GM18861 (cell line): ENCODE measurements around the gene TAF10.

ENCODE experiments used
- ATAC-seq: cut with Tn5 transposase; IDR thresholded peaks from one replicate; pipeline ENCODE4 v1.9.1; 2021; ENCODE audit not compliant: unreplicated experiment

TAF10 gene

DNA sequence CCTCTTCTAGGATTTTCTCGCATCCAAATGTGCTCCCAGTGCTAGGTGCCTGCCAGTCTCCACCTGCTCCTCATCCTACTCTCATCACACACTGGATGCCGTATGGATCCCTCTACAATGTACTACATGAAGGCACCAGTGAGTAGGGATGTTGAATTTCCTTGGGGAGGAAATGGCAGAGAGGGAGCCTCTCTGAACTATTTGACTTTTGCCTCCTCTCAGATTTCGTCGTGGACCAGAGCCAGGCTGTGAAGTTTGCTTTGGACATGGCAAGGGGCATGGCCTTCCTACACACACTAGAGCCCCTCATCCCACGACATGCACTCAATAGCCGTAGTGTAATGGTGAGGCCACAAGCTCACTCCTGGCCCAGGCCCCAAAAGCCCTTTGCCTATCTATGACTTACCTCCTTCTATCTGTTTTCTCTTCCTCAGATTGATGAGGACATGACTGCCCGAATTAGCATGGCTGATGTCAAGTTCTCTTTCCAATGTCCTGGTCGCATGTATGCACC lies 2.5 kb downstream of the TAF10 start:
- ATAC-seq = no peak

DNA sequence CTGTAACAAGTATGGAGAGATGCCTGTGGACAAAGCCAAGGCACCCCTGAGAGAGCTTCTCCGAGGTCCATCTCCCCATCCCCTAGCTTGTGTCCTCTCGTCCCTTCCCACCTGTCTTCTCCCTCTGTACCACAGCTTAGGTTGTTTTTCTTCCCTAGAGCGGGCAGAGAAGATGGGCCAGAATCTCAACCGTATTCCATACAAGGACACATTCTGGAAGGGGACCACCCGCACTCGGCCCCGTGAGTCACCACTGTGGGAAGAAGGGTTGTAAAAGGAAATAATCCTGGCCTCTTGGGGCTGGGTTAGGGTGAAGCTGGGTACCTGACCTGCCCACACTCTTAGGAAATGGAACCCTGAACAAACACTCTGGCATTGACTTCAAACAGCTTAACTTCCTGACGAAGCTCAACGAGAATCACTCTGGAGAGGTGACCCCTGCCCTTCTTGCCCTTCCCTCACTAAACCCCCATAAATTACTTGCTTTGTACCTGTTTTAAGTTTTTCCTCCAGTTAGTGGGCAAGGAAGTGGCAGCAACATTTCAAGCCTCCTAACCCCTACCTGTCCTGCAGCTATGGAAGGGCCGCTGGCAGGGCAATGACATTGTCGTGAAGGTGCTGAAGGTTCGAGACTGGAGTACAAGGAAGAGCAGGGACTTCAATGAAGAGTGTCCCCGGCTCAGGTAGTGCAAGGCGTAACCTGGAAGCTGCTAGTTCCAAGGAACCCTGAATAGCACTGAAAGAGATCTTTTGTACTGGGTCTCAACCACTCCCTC lies 3.1 kb downstream of the TAF10 start:
- no peak for ATAC-seq

DNA sequence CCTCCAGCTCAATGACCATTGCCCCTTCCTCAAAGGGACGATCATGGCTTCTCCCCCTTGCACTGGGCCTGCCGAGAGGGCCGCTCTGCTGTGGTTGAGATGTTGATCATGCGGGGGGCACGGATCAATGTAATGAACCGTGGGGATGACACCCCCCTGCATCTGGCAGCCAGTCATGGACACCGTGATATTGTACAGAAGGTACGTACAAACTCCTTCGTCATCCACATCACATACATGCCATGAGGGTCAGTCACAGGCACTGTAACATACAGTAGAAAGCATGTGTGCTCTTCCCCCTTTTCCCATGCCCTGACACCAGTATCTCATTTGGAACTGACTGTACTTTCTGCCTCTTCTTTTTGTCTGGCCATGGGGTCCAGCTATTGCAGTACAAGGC lies 4.0 kb downstream of the TAF10 start:
- ATAC-seq = no peak

DNA sequence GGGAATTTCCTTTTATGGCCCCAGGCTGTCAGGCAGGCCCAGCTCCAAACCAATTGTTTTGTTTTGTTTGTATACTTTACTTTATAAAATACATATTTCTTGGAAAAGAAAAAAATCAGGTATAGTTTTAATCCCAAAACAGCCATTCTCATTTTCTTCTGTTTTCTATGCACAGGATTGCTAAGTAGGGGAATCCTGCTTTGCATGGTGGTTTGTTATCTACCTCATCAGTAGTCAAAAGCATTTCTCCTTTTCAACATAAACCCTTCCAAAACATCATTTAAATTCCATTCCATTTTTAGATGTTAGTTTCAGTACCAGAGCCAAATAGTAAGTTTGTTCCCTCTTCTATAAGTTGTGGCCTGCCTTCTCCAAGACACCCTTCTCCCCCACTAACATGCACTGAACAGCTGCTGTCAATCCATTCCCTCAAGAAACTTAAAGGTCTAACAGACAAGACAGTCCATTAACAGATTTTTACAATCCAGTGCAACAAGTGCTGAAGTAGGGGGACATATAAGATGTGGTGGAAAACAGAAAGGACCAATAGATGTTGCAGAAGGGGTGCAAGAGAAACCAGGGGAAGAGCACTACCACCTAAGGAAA lies 4.7 kb downstream of the TAF10 start:
- ATAC-seq = no peak

DNA sequence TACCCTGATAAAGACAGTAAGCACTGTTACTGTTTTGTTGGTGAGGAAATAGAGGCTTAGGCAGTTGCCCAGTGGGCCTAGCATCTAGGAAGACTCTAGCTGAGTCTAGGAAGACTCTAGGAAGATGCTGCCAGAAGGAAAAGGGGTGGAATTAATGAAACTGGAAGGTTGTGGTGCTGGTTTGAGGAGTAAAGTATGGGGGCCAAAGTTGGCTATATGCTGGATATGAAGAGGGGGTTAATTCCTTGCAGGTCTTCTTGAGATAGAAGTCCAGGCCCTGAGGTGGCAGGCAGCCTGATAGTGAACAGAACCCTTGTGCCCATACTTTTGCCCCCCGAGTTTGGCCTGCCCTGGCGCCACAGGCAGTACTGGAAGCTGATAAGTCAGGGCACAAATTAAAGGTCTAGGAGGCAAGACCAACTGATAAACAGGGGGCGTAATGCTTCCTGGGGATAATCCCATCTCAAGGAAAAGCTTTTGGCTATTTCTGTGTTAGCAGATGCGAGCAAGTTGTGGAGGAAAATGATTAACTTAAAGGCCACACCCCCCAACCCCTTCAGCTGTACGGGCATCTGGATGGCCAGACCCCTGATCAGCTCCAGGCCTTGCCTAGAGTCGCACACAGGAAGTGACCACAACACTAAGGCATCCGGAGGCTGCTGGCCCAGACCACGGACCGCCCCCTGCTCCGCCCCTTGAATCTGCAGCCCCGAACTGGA lies 5.4 kb downstream of the TAF10 start:
- ATAC-seq = peak; percentile 48

DNA sequence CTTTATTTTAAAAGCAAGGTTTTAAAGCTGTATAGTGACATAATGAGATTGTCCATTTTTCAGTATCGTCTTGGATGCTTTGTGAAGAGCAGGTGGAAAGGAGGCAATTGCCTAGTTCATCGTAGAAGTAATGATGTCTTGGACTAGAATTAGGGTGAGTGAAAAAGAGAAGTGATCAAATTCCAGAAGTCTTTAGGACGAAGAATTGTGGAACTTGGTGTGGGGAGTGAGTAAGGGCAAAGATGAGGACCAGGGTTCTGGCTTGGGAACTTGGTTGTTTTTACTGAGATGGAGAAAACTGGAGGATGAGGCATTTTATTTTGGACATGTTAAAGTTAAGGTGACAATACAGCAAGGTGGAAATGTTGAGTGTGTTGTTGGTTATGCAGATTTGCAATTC lies 7.2 kb downstream of the TAF10 start:
- ATAC-seq = no peak

DNA sequence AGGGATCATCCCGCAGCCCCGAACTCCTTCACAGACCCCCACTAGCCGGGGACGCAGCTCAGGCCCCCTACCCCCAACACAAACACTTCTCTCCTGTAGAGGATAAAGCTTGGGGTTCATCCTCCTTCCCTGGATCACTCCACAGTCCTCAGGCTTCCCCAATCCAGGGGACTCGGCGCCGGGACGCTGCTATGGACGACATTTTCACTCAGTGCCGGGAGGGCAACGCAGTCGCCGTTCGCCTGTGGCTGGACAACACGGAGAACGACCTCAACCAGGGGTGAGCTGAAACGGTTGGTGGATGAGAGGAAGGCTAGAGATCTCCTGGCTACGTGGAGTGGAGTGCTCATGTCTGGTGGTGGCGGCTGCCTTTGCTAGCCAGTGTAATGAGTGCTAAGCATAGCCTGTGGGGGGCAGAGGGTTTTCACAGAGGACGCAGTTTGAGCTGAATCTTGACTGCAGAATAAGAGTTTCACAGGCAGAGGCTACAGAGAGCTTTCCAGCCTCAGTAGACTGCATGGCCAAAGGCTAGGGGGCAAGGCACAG lies 7.9 kb downstream of the TAF10 start:
- peak; percentile 40 for ATAC-seq

DNA sequence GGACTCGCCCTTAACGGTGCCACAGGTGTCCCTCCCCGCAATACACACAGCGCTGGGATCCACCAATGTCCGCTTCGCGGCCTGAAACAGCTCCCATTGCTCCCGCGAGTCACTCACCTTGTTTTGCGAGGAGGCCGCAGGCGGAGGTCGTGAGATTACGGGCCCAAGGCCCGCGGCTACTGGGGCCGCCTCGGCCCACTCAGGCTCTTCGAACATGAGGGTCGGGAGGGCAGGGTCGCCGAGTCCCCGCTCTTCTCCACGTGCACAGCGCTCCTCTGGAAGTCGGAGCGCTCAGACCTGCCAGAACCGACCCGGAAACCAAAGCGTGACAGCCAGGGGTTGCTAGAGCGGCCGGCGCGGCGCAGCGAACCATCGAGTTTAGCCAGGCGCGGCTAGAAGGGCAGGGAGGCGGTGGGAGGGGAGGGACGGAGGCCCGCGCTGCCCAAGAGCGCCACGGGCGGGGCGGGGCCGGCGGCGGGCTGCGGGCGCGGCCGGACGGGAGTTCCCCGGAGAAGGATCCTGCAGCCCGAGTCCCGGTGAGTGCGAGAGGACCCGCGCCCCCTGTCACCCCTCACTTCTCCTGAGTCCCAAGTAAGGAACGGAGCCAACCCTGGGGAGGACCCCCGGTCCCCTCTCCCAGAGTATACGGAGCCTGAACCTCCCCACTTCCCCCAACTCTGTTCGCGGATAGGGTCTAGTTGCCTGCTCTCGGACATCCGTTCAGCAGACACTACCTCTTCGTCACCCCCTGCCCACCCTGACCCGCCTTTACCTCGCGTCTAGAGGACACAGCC lies 8.5 kb downstream of the TAF10 start, which contains the start of the genes ILK and RRP8:
Gene ILK (plus strand): TSS at position 488 of the 794 bp plus-strand sequence. CDS start 498 bp downstream, outside the sequence.
Gene RRP8 (minus strand): TSS at position 330 of the 794 bp plus-strand sequence. CDS start 114 bp downstream, at position 216.
- ATAC-seq = peak; percentile 45

DNA sequence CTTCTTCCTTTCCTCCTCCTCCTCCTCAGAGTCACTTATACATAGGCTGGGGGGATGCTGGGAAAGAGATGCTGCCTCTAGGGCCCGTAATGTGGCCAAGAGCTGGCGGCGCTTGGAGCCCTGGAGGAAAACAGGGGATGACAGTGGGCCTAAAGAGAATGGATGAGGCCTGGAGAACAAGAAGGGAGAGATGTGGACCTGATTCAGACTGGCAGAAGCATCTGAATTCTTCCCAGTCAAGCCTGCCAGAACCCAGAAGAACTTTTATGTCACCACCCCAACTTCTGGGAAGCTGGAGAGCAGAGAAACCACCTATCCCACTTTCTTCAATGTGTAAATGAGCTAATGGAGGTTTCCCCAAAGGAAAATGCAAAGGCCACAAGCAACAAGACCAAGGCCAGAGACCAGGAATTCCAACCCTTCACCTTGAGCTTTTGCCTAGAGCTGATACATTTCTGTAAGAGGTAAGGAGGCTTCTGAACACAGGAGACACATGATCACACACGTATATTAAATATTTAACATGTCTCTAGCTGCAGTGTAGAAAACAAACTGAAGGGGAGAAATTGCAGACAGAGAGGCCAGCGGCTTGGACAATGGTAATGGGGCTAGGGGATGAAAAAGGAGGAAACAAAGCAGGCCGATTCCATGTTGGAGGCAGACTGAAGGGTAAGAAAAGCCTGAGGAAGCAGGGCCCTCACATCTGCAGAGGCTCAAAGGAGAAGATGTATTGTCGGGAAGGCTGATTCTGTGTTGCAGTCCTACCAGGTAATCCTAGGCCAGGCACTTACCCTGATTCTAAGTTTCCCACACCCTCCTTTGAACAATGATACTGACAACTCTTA lies 9.7 kb downstream of the TAF10 start:
- ATAC-seq = no peak

DNA sequence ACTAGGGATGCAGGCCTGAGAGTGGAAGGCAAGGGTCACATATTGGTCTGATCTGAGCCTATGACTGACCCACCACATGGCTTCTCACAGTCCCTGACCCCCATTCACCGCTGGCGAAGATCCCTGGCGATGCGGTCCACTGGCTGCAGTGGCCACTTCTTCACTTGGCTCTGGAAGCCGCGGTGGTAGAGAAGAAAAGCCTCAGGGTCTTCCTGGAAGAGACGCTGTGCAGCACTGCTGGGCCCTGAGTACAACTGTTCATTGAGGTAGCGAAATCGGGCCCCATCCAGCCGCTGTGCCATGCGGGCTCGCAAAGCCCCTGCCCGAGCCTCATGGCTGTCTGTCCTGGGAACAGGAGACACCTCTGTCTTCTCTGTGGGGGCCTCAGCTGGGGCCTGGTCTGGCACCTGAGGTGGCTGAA lies 11.0 kb downstream of the TAF10 start:
- no peak for ATAC-seq

DNA sequence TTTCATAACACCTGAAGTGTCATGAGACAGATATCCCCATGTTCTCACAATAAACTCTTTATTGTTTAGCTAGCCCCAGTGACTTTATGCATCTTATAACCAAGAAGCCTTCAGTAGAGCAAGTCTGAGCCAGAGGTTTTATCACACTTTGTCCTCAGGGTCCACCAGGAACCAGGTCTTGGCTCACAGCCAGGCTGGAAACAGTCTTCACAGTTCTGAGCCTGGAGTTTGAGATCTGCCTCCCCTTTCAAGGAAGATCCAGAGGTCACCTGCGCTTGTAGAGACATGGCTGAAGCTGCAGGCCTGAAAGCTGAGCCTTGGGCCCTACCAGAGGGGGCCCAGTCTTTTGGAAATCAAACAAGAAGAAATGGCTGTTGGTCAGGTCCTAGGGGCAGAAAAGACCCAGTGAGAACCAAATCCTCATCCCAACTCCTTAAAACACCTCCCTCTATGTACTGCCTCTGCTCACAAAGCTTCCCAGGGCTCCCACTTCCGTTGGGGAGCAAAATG lies 12.1 kb downstream of the TAF10 start:
- no peak for ATAC-seq

DNA sequence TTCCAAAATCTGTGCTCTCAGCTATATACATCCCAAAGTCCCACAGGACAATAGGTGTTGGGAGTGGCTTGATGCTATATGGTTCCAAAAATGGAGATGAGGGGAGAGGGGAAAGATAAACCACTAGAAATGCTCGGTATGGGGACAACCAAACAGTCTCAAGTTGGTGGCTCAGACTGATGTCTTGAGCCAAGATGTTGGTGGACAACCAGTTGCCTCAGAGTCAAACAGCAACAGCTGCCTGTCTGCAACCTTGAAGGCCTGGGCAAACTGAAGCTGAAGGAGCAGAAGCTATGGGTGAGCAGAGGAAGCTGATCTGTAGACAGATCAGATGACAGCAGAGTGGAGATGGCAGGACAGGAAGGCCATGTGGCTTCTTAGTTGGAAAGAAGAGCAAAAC lies 12.6 kb downstream of the TAF10 start:
- ATAC-seq = no peak

DNA sequence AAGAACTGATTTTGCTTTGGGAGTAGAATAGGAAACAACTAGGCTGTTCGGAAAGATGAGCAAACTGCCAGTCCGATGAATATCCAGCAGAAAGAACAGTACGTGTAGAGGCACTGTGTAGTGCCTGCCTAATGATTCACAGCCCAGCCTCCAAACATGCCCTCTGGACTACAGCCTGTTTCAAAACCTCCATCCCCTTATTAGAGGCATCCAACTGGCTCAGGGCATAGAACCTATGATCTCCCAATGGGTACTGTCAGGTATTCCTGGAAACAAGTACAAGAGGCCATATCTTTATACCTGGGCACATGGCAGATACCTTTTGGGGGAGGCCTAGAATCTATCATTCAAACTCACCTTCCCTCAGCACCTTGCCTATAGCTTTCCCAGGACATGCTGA lies 13.5 kb downstream of the TAF10 start:
- ATAC-seq = no peak

DNA sequence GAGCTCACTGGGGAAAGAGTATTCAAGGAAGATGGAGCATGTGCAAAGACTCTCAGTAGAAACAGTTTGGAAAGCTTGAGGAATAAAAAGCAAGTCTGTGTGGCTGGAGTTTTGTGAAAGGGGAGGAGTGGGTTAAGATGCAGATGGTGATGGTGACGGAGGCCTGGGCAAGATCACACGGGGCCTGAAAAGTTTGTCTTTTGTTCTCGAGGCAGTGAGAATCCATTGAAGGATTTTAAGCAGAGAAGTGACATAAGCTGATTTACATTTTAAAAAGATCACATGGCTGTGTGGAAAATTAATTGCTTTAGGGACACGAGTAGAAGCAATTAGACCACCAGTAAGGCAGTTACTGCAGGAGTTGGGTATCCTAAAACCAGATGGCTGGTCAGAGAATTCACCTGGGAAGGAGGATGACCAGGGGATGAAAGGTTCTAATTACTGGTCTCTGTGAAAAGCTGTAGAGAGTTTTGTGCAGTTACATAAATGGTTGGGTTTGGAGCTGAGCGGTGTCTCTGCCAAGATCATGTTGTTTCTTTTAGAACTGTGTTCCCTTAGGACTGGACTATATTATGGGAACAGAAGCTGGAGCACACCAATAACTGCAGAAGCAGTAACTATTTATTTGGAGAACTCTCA lies 15.7 kb downstream of the TAF10 start:
- ATAC-seq = no peak

DNA sequence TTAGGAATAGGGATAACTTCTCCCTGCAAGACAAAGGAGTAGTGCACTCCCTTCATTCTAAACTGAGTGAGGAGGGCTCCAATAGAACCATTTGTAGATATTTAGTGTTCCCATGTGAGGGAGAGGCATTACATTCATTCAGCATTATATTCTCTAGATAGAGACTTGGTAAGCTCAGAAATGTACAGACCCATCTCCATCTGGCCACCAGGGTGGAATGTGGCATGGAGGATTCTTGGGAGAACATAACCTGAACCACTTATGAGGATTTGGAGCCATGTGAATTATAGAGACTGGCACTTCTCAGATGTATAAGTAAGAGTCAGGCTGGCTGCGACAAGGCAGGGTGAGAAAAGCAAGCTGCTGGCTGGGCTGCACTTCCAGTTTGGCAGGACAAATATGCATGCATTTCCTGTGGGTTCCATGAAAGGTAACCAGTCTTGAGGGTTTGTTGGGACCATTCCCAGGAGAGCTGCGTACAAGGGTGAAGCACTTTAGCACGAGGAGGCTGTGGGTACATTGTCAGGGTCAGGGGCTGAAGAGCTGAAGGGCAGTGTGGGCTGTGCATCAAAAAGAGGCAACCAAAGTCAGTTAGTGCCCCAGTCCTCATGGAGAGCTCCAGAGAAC lies 17.8 kb downstream of the TAF10 start:
- no peak for ATAC-seq

DNA sequence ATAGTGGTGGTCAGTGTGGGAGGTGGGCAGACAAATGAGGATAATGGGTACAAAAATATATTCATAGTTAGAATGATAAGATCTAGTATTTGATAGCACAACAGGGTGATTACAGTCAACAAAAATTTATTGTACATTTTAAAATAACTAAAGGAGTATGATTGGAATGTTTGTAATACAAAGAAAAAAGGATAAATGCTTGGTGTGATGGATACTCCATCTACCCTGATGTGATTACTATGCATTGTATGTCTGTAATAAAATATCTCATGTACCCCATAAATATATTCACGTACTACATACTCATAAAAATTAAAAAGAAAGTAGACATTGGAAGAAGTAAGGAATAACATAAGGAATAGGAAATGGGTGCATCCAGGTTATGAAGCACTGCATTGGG lies 24.0 kb downstream of the TAF10 start:
- no peak for ATAC-seq

DNA sequence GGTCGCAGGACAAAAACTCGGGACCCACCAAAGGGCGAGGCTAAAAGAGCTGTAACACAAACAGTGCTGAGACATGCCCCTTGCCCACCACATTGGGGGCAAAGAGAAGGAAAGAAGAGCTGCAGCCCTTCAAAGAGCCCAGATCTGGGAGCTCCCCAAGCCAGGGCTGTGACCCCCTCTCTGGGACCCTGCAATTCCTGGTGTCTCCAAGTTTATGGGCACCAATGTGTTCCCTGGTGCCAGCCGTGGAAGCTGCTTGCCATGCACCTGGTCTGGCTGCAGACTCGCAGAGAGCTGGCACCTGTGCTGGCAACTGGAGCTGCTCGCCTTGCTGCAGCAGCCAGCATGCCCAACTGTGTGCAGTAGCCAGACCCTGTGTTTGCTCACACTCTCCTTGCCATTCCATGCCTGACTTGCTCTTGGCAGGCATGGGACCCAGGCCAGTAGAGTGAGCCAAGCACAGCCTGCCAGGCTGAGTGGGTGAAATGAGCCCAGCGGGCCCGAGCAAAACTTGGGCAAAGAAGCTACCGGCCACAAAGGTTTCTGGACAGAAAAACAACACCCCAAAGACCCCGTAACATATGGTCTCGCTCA lies 24.6 kb downstream of the TAF10 start:
- no peak for ATAC-seq
